NCI-H2171 (cell line): ENCODE results near the gene SHC3.

Source experiments
- DNase-seq: peaks from one replicate; lab custom pipeline; 2025; lab: John Stamatoyannopoulos, UW

Gene SHC3

DNA sequence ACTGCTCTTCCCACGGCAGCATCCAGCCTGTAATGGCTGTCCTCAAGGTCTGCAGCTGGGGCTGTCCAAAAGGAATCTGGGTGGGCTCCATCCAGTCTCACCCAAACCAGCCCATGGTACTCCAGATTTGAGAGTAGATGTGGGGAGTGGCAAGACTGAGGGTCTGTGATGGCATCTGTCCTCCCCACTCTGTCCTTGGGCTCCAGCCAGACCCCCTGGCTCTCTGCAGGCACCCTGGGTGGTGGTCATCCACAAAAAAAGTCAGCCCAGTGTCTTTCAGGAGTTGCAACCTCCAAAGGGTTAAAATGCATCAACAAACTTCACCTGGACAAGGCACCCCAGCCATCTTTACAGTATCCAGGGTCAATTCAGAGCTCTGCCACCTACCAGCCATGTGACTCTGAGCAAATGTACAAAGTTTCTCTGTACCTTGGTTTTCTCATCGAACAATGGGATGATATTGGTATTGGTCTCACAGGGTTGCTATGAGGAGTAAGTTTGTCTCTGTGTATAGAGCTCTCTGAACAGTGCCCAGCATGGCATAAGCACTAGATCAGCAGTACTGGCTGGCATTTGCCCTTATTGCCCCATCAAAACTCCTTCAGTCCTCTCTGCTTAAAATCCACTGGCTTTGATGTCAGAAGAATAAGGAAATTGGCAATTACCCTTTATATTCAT is 194.6 kb downstream of the SHC3 start:
- no peak for DNase-seq

DNA sequence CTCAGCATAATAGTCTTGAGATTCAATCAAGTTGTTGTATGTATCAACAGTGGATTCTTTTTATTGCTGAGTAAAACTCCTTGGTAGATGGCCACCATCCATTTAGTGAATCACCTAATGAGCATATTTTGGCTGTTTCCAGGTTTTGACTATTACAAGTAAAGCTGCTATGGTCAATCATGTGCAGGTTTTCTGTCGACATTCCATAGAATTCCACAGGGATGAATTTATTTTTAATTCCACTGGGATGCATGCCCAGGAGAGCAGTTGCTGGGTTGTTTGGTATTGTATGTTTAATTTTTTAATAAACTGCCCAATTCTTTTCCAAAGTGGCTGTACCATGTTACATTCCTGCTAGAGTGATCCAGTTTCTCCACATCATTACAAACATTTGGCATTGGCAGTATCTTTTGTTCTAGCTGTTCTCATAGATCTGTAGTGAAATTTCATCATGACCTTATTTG is 197.8 kb downstream of the SHC3 start:
- no peak for DNase-seq

DNA sequence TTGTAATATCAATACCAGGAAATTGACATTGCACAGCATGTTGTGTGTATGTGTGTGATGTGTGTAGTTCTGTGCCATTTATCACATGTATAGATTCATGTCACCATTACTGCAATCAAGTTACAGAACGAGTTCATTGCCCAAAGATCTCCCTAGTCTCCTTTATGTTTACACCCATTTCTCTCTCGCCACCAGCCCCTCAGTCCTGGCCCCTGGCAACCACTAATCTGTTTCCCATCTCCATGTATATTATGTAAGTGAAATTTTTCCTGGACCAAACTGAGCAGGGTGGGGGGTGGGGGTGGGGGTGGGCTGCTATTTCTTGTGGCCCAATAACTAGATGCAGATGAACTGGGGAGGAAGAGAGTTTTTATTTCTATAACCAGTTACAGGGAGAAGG is 198.8 kb downstream of the SHC3 start:
- no peak for DNase-seq

DNA sequence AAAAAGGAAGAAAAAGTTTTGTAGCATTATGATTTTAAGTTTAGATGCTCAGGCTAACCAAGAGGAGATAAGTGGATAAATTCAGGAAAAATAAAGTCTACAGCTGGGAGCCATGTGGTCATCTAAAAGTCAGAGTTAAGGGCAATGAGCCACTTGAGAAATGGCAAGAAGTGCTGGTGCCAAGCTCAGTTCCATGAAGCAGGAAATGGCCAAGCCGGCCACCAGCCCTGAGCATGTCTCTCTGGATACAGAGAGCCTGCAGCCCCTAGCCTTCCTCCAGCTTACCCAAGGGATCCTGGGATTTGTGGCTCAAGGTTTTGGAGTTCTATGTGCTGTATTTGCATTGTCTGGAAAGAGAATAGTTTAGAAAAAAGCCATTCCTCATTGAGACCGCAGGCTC is 199.6 kb downstream of the SHC3 start:
- no peak for DNase-seq

- no peak for DNase-seq
Observed at GRCh38 chr9:88978034-88978433, 200.6 kb downstream of the SHC3 start.

- no peak for DNase-seq
Observed at GRCh38 chr9:88976890-88977257, 201.7 kb downstream of the SHC3 start.

DNA sequence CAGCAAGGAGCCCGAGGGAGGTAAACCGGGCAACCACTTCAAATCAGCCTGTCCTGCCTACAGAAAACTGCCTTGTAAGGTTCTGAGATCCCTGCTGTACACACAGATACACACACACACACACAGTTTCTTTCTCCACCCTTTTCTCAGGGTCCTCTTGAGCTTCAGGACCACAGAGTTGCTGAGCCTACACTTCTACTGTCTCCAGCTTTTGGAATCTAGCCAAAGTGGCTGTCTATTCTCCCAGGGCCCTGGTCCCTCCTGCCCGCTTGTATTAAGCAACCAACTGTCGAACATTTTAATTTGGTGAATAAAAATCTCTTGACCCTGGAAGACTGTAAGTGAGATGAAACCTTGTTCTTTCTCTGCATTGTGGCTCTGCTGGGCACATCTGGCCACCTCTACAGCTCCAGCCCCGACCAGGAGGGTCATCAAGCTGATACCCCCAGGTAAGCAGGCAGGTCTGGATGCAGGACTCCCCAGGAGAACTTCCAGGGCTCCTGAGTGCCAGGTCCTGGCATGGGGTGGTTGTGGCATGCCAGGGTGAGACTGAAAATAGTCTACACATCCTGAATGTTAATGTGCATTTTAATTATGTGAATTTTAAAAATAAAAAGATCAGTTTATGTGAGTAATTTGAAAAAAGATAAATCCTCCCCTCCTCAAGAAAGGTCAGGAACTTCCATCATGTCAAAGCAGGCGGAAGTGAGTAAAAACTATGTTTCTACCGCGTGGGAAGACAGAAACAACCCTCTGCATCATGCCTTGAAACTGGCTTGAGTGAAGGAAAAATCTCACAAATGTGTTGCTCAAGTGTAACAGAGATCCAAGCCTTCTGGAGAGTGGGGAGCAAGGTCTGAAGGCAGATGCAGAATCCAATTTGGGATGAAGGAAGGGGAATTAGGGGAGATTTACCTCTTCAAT is 202.4 kb downstream of the SHC3 start:
- no peak for DNase-seq

DNA sequence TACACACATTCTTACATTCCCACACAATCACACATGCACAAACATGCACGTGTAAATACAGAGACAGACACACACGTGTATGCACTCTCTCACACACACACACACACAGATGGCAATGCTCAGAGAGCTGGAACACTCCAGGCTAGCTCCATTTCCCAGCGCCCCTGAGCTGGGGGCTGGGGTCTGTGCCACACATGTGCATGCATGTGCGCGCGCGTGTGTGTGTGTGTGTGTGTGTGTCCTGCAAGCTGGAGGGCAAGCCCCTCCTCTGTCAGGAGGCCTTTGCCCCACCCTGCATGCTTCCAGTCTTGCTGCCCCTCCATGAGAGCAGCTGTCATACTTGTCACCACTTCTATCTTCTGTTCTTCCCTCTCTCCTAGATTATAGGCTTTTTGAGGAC is 204.0 kb downstream of the SHC3 start:
- no peak for DNase-seq

- DNase-seq: no peak
Observed at GRCh38 chr9:88973281-88974045, 205.2 kb downstream of the SHC3 start.

- DNase-seq: no peak
Observed at GRCh38 chr9:88972401-88972800, 206.2 kb downstream of the SHC3 start.

GRCh38 chr9:88971131-88971960 is 207.3 kb downstream of the SHC3 start:
- no peak for DNase-seq

DNA sequence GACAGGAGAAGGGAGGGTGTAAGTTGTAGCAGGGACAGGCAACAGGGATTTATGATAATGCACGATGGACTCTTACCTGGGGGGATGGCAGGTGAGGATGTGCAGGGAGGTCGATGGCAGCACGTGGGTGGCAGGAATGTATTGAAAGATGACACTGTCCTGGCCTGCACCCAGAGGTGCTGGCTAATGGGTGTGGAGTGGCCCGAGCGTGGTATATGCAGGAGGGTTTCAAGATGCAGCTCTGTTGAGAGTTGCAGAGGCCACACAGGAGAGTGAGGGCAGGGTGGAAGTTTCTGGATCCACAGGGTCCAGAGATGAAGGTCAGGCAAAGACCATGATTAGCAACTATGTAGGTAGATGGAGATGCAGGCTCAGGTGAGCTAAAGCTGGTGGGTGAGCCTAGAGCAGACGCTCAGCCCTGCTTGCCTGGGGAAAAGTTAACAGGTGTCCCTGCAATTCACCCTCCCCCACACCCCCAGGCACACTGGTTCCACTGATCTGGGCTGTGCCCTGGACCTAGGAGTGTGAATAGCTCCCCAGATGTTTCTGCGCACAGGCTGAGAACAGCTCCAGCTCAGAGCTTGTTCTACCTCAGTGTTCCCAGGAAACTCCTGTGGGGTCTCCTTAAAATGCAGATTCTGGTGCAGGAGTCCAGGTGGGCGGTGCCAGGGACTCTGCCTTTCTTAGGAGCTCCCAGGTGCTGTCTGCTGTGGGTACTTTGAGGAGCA is 208.8 kb downstream of the SHC3 start:
- DNase-seq: no peak

DNA sequence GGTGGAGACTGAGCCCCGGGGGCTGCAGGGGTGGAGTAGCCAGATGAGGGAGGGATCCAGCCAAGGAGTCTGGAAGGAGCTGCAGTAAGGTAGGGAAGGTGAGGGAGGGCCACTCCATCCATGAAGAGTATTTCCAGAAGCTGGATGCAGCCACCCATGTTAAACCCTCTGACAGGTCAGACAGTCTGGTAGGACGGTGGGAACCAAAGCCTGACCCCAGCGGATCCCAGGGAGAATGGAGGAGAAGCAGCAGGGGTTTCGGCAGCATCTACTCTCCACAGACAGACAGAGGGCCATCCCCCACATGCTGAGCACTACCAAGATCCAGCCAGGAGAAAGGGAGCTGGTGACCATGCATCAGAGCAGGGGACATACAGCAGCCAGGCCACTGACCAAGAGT is 209.8 kb downstream of the SHC3 start:
- DNase-seq: no peak

- no peak for DNase-seq
Observed at GRCh38 chr9:88966894-88967676, 211.5 kb downstream of the SHC3 start.

- no peak for DNase-seq
Observed at GRCh38 chr9:88965473-88965872, 213.1 kb downstream of the SHC3 start.

DNA sequence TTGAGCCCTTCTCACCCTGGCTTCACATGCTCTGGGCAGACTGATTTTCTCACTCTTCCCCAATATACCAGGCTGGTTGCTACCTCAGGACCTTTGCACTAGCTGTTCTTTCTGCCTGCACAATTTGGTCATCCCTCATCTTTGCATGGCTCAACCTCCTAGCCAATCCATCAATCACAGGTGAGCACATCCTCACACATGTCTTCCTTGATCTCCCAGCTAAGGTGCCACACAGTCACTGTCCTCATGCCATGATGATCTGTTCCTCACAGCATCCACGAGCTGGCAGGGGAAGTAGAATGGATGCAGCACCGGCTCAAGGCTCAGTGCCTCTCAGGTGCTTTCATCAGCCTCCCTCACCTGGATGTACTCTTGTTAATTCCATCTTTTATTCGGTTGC is 218.0 kb downstream of the SHC3 start:
- DNase-seq: no peak

- DNase-seq: no peak
Observed at GRCh38 chr9:88959727-88960469, 218.7 kb downstream of the SHC3 start.

GRCh38 chr9:88957526-88957925 is 221.1 kb downstream of the SHC3 start:
- DNase-seq: no peak
